ENCODE results near the gene DYRK1A. TPM values are rescaled to one million over a fixed set of nuclear protein-coding genes. Genes with fewer than 3 reads are reported as not detected.

The DYRK1A gene
- total RNA-seq, 4 donors from 2014 or later: 76.5 to 105 (median 91.3) TPM

DNA sequence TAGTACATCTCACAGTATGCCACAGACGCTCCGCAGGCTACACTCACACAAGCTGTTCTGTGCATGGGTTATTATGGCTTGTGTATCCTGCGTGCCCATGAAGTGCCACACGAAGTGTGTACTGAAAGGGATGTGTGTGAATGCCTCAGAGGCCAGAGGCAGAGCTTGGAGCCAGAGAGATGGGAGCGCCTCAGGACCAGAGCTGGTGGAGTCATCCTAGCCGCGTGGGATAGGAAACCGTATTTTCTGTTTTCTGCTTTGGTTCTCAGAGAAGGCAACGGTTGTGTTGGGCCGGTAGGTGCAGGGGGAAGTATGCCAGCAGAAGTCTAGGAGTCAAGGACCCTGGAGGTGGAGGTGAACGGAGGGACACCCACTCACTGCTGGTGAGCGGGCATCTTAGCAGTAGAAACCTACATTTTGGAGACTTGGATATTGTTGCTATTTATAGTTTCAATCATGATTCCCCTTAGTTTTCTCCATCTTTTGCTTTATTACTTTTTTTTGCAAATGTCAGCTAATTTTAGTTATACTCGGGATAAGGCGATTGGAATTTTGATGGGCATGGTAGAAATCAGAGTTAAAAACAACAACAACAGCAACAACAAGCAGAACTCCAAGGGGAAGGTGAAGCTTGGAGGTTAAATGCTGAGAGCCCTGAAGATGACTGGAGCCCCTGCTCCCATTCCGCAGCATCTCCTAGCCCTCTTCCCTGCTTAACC, 188.2 kb downstream of the DYRK1A start:
- Histone ChIP-seq H3K27me3 (no peaks in the 10 kb centered on the region), H3K36me3 (no peaks in the 10 kb centered on the region), H3K4me3 (no peak overlapping the region), H3K27ac (no peak overlapping the region), H3K4me1 (no peaks in the 10 kb centered on the region), H3K9me3 (no peaks in the 10 kb centered on the region)
- TF ChIP-seq, protein P1, sequence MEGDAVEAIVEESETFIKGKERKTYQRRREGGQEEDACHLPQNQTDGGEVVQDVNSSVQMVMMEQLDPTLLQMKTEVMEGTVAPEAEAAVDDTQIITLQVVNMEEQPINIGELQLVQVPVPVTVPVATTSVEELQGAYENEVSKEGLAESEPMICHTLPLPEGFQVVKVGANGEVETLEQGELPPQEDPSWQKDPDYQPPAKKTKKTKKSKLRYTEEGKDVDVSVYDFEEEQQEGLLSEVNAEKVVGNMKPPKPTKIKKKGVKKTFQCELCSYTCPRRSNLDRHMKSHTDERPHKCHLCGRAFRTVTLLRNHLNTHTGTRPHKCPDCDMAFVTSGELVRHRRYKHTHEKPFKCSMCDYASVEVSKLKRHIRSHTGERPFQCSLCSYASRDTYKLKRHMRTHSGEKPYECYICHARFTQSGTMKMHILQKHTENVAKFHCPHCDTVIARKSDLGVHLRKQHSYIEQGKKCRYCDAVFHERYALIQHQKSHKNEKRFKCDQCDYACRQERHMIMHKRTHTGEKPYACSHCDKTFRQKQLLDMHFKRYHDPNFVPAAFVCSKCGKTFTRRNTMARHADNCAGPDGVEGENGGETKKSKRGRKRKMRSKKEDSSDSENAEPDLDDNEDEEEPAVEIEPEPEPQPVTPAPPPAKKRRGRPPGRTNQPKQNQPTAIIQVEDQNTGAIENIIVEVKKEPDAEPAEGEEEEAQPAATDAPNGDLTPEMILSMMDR (IDR thresholded peaks at IDR 0.05): no peak
- TF ChIP-seq POLR2A (IDR thresholded peaks at IDR 0.05) (no peak), EP300 (IDR thresholded peaks at IDR 0.05) (no peak), POLR2AphosphoS5 (IDR thresholded peaks at IDR 0.05) (no peak)
- DNase-seq (ENCODE audit: low spot score in 2 of 2): peak in 1 of 2 donors; percentile 33
- 87% methylated on average over 15 of the region's 15 CpGs for WGBS

DNA sequence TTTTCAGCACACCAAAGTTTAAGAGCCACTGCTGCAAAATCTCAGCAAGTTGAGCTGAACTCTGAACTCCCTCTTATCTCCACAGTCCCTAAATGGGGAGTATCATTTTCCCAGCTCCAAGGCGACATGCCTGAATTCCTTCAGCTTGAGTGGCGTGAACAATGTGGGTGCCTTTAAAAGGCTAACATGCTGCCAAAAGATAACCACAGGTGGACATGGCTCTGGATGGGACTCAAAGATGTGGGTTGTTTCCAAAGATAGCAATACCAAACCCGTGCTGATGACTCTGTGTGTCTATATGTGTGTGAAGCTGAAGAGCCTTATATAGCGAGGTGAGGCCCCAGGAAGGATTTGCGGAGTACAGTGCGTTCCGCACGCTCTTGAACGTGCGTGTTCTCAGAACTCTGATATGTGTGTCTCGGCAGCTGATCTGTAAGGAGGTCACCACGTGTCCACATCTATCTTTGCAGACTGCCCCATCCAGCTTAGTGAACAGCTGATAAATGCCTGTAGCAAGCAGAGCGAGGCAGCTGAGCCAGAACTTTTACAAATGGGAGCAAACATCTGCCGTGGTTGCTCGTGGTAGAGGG, 189.2 kb downstream of the DYRK1A start:
- Histone ChIP-seq H3K4me1 (no peaks in the 10 kb centered on the region), H3K27ac (no peak overlapping the region), H3K4me3 (no peak overlapping the region), H3K36me3 (no peaks in the 10 kb centered on the region), H3K9me3 (no peaks in the 10 kb centered on the region), H3K27me3 (no peaks in the 10 kb centered on the region)
- WGBS: 88% methylated on average over 15 of the region's 15 CpGs
- peak in 1 of 2 donors; percentile 22 for DNase-seq (ENCODE audit: low spot score in 2 of 2)
- no peak for TF ChIP-seq EP300 (IDR thresholded peaks at IDR 0.05)
- TF ChIP-seq POLR2A (IDR thresholded peaks at IDR 0.05): no peak
- TF ChIP-seq, protein P1 (IDR thresholded peaks at IDR 0.05): no peak
- no peak for TF ChIP-seq POLR2AphosphoS5 (IDR thresholded peaks at IDR 0.05)

DNA sequence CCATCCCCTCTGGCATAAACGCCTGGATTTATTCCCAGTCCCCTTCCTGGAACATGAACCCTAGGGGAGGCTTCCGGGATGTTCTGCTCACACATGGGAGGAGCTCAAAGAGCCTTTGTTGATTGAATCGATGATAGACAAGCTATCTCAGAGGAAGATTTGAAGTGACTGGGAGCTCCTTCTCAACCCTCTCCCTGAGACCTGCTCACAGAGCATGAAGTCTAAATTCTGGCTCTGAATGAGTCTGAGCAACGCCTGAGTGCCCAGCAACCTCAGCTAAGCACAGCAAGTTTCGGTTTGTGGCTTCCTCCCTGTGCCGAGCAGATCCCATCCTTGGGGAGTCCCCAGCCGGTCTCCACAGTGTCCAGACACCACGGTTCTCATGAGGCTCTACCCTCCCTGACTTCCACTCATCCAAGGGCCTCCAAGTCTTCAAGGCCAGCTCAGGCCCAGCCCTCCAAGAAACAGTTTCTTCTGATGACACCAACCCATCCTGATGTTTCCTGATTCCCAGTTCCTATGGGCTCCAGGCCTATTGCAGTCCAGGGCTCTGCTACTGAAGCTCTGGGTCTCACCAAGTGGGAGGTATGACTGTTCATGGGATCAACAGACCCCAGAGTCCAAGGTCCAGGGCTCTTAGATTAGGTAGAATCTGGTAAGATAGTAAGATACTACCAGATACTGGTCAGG, 190.8 kb downstream of the DYRK1A start:
- no peak overlapping the region for H3K4me3 ChIP-seq
- H3K36me3 ChIP-seq: no peaks in the 10 kb centered on the region
- peak in 1 of 2 donors; percentile 21 for DNase-seq (ENCODE audit: low spot score in 2 of 2)
- 55% methylated on average over 8 of the region's 8 CpGs for WGBS
- H3K27me3 ChIP-seq: no peaks in the 10 kb centered on the region
- no peaks in the 10 kb centered on the region for H3K4me1 ChIP-seq
- H3K9me3 ChIP-seq: no peaks in the 10 kb centered on the region
- no peak for TF ChIP-seq POLR2AphosphoS5 (IDR thresholded peaks at IDR 0.05)
- TF ChIP-seq POLR2A (IDR thresholded peaks at IDR 0.05): no peak
- TF ChIP-seq EP300 (IDR thresholded peaks at IDR 0.05): no peak
- TF ChIP-seq, protein P1 (IDR thresholded peaks at IDR 0.05): no peak
- H3K27ac ChIP-seq: no peak overlapping the region

DNA sequence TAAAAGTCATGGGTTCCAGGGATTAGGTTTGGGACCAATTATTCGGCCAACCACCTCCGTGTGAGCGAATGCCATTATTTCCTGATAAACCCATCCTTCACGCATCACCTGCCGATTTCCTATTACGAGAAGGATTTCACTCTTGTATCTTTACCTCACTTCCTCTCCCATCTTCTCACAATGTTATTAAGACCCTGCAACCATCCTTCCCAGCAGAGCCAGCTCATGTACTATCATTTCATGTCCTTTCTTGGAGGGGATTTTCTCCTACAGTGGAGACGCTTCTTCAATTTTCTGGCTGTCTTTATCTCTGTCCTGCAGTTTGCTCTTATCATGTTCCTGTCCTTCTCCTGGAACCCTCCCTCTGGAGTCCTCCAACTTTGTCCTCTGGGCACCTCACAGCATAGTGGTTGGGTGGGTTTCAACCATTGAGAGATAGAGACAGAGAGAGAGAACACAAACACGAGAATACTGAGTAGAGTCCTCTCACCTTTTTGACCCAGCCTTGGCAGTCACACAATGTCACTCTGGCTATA, 192.2 kb downstream of the DYRK1A start:
- 90% methylated on average over 8 of the region's 8 CpGs for WGBS
- no peak overlapping the region for H3K27ac ChIP-seq
- peaks cover 9% of the 10 kb centered on the region for H3K4me1 ChIP-seq
- no peak for DNase-seq (ENCODE audit: low spot score in 2 of 2)
- no peaks in the 10 kb centered on the region for H3K27me3 ChIP-seq
- H3K9me3 ChIP-seq: no peaks in the 10 kb centered on the region
- no peak overlapping the region for H3K4me3 ChIP-seq
- H3K36me3 ChIP-seq: no peaks in the 10 kb centered on the region
- TF ChIP-seq POLR2AphosphoS5 (IDR thresholded peaks at IDR 0.05): no peak
- TF ChIP-seq, protein P1 (IDR thresholded peaks at IDR 0.05): no peak
- no peak for TF ChIP-seq EP300 (IDR thresholded peaks at IDR 0.05)
- no peak for TF ChIP-seq POLR2A (IDR thresholded peaks at IDR 0.05)

DNA sequence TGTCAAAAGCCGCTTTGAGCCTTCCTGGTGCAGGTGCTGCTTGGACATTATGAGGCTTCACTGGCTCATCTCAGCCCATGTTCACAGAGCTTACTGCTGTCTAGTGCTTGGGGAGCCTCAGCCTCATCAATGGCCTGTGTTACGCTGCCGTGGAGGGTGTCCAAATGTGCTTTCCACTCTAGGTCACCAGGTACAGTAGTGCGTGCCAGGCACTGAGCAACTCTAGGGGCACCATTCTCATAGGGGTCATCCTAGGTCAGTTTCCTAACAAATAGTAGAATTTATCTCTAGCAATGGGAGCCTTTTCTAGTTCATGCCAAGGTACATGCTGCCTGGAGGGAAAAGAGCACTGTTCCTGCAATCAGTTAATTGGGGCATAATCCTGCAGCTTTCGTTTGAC, 193.8 kb downstream of the DYRK1A start:
- Histone ChIP-seq H3K4me3 (no peak overlapping the region), H3K27ac (no peak overlapping the region), H3K4me1 (peaks cover 23% of the 10 kb centered on the region), H3K9me3 (no peaks in the 10 kb centered on the region), H3K27me3 (no peaks in the 10 kb centered on the region), H3K36me3 (no peaks in the 10 kb centered on the region)
- TF ChIP-seq EP300 (IDR thresholded peaks at IDR 0.05) (no peak), POLR2A (IDR thresholded peaks at IDR 0.05) (no peak)
- TF ChIP-seq, protein P1 (IDR thresholded peaks at IDR 0.05): no peak
- no peak for DNase-seq (ENCODE audit: low spot score in 2 of 2)
- WGBS: 94% methylated on average over 5 of the region's 5 CpGs

Measured in suprapubic skin (tissue), 4 donors.